Measurements from ENCODE around the gene PFDN5.

PFDN5 gene

DNA sequence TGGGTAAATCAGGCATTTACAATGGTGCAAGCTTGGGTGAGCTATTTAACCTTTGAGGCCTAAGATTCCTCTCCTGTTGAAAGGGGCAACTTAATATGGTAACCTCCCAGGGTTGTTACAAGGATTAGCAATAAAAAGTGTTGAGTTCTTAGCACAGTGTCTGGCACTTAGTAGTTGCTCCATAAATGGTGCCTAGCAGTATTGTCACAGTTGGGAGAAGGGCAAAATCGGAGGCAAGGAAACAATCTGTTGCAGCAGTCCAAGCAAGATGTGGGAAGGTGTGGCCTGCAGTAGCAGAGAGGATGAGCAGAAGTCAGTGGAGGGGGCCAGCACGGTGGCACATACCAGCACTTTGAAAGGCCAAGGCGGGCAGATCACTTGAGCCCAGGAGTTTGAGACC lies 48.1 kb downstream of the PFDN5 start:
- Histone ChIP-seq H3K9me3 (ENCODE audit: control insufficient read depth in 2 of 2, low read length in 2 of 2) (no peaks in the 10 kb centered on the region), H3K27ac (ENCODE audit: low read length) (no peak overlapping the region), H3K27me3 (ENCODE audit: control insufficient read depth in 1 of 2, insufficient read depth in 2 of 2, low read length in 2 of 2) (peaks cover 6% of the 10 kb centered on the region in 2 donors), H3K36me3 (ENCODE audit: control insufficient read depth in 2 of 2, insufficient read depth in 2 of 2, low read length in 2 of 2) (no peaks in the 10 kb centered on the region), H3K4me3 (ENCODE audit: low read length in 2 of 2) (no peak overlapping the region), H3K4me1 (ENCODE audit: control insufficient read depth, insufficient read depth, low read length) (peaks cover 18% of the 10 kb centered on the region), H3K9ac (ENCODE audit: low read length in 2 of 2) (no peak overlapping the region)

DNA sequence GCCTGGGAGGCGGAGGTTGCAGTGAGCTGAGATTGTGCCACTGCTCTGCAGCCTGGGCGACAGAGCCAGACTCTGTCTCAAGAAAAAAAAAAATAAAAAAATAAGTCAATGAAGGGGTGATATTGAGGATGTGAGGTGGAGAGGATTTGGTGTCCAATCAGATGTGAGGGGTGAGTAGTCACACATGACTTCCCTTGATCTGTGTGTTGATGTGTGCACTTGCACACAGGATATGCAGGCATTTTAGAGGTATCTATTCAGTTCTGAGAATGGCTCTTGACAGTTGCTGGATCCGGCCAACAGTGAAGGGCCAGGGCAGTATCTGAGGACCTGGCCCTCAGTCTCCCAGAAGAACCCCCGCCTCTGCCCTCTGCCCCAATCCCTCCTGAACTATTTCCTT lies 48.6 kb downstream of the PFDN5 start:
- Histone ChIP-seq H3K9me3 (ENCODE audit: control insufficient read depth in 2 of 2, low read length in 2 of 2) (no peaks in the 10 kb centered on the region), H3K27me3 (ENCODE audit: control insufficient read depth in 1 of 2, insufficient read depth in 2 of 2, low read length in 2 of 2) (peaks cover 1% of the 10 kb centered on the region in 2 donors), H3K27ac (ENCODE audit: low read length) (peak overlapping the region; percentile 24), H3K36me3 (ENCODE audit: control insufficient read depth in 2 of 2, insufficient read depth in 2 of 2, low read length in 2 of 2) (no peaks in the 10 kb centered on the region), H3K4me3 (ENCODE audit: low read length in 2 of 2) (peak overlapping the region in 1 of 2 donors; percentile 86), H3K9ac (ENCODE audit: low read length in 2 of 2) (peak overlapping the region in 1 of 2 donors; percentile 71), H3K4me1 (ENCODE audit: control insufficient read depth, insufficient read depth, low read length) (peaks cover 18% of the 10 kb centered on the region)

DNA sequence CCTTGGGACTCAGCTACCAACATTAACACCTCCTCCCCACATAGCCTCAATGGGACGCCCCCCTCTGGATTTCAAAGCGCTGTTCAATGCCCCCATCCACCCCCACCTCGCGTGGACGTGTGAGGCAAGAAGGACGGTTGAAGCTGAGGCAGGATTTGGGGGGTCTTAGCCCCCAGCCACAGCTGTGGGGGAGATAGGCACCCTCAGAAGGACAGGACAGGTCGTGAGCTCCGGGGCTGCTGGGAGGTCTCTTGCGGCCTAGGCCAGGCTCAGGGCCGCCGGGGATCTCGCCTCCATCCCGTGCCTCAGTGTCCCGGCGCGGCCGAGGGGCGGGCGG lies 49.1 kb downstream of the PFDN5 start:
- Histone ChIP-seq H3K27ac (ENCODE audit: low read length) (peak overlapping the region; percentile 77), H3K4me3 (ENCODE audit: low read length in 2 of 2) (peak overlapping the region; percentile 60 to 86), H3K4me1 (ENCODE audit: control insufficient read depth, insufficient read depth, low read length) (peaks cover 18% of the 10 kb centered on the region), H3K27me3 (ENCODE audit: control insufficient read depth in 1 of 2, insufficient read depth in 2 of 2, low read length in 2 of 2) (no peaks in the 10 kb centered on the region), H3K9me3 (ENCODE audit: control insufficient read depth in 2 of 2, low read length in 2 of 2) (no peaks in the 10 kb centered on the region), H3K9ac (ENCODE audit: low read length in 2 of 2) (peak overlapping the region; percentile 71 to 72), H3K36me3 (ENCODE audit: control insufficient read depth in 2 of 2, insufficient read depth in 2 of 2, low read length in 2 of 2) (no peaks in the 10 kb centered on the region)

DNA sequence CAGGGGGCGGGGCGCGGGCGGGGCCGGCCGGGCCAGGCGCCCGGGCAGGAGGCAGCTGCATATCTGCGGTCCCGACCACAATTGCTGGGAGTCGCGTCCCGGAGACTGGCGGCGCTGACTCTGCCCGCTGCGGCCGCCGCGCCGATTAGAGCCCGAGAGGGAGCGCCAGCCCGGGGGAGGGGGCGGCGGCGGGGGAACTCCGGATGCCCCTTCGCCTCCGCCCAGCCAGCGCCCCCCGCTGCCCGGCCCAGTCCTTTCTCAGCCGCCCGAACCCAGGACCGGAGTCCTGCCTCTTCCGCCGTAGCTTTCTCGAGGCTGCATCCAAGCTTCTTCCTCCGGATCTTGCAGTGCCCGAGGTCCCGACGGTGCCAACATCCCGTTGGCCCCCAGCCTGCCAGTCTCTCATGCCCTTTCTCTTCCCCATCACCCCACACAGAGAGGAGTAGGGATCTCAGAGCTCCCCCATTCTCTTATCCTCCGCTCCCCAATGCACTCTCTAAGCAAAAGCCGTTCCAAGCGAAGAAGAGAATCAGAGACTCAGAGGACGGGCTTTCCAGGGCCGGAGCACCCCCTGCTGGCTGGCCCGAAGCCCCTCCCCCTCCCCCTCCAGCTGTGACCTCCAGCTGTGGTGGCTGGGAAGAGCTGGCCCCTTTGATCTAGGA lies 49.6 kb downstream of the PFDN5 start:
- Histone ChIP-seq H3K4me3 (ENCODE audit: low read length in 2 of 2) (peak overlapping the region; percentile 86), H3K4me1 (ENCODE audit: control insufficient read depth, insufficient read depth, low read length) (peaks cover 18% of the 10 kb centered on the region), H3K27me3 (ENCODE audit: control insufficient read depth in 1 of 2, insufficient read depth in 2 of 2, low read length in 2 of 2) (no peaks in the 10 kb centered on the region), H3K36me3 (ENCODE audit: control insufficient read depth in 2 of 2, insufficient read depth in 2 of 2, low read length in 2 of 2) (no peaks in the 10 kb centered on the region), H3K9ac (ENCODE audit: low read length in 2 of 2) (peak overlapping the region; percentile 75 to 84), H3K9me3 (ENCODE audit: control insufficient read depth in 2 of 2, low read length in 2 of 2) (no peaks in the 10 kb centered on the region), H3K27ac (ENCODE audit: low read length) (peak overlapping the region; percentile 77)

DNA sequence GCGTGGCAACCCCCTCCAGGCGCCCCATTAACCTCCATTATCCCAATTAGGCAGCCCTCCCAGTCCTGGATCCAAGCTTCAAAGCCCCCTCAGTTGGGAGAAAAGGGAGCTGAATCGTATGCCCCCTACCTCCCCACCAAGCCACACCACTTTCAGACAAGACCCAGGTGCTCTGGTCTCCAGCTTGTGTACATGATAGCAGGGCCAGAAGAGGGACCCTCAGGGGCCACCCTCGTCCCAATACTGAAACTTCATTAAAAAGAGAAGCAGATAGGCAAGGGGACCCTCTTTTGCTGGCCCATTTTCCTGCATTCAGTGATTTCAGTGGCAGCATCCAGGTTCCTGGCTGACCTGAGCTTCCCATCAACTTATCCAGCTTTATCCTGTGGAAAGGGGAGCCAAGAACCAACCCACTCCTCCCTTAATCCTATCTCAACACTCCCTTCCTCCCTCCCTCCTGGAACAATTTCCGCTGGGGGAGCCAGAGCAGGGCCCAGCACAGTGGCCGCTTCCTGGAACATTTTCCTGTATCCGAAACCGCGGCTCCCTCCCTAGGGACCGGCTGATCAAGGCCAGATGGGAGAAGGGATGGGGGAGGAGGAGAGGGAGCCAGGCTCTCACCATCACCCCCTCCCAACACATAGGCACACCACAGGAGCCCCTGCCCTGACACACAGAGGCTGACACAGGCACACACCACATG lies 50.3 kb downstream of the PFDN5 start:
- no peaks in the 10 kb centered on the region for H3K9me3 ChIP-seq (ENCODE audit: control insufficient read depth in 2 of 2, low read length in 2 of 2)
- peak overlapping the region in 1 of 2 donors; percentile 86 for H3K4me3 ChIP-seq (ENCODE audit: low read length in 2 of 2)
- H3K27ac ChIP-seq (ENCODE audit: low read length) = peak overlapping the region; percentile 77
- H3K9ac ChIP-seq (ENCODE audit: low read length in 2 of 2) = peak overlapping the region; percentile 29 to 75
- no peaks in the 10 kb centered on the region for H3K27me3 ChIP-seq (ENCODE audit: control insufficient read depth in 1 of 2, insufficient read depth in 2 of 2, low read length in 2 of 2)
- H3K4me1 ChIP-seq (ENCODE audit: control insufficient read depth, insufficient read depth, low read length) = peaks cover 18% of the 10 kb centered on the region
- H3K36me3 ChIP-seq (ENCODE audit: control insufficient read depth in 2 of 2, insufficient read depth in 2 of 2, low read length in 2 of 2) = no peaks in the 10 kb centered on the region

DNA sequence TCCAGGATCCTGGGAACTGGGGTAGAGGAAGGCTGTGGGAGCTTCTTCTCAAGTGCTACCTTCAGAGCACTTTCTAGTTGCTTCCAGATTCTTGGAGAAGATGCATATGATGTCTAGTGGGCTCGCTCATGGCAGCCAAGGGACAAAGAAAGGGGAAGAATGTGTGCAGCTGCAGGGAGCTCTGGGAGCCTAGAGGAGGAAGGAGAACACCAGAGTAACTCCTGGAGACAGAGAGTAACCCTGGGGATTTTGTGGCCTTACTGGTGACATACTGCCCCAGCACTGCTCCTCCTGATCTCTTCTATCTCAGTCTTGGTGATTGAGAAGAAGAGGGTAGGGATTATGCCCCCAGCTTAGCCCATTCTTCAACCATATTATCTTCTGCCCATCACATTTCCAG lies 51.1 kb downstream of the PFDN5 start:
- H3K9ac ChIP-seq (ENCODE audit: low read length in 2 of 2) = no peak overlapping the region
- no peaks in the 10 kb centered on the region for H3K36me3 ChIP-seq (ENCODE audit: control insufficient read depth in 2 of 2, insufficient read depth in 2 of 2, low read length in 2 of 2)
- H3K27ac ChIP-seq (ENCODE audit: low read length) = no peak overlapping the region
- H3K9me3 ChIP-seq (ENCODE audit: control insufficient read depth in 2 of 2, low read length in 2 of 2) = no peaks in the 10 kb centered on the region
- no peak overlapping the region for H3K4me3 ChIP-seq (ENCODE audit: low read length in 2 of 2)
- H3K4me1 ChIP-seq (ENCODE audit: control insufficient read depth, insufficient read depth, low read length) = peaks cover 18% of the 10 kb centered on the region
- no peaks in the 10 kb centered on the region for H3K27me3 ChIP-seq (ENCODE audit: control insufficient read depth in 1 of 2, insufficient read depth in 2 of 2, low read length in 2 of 2)

DNA sequence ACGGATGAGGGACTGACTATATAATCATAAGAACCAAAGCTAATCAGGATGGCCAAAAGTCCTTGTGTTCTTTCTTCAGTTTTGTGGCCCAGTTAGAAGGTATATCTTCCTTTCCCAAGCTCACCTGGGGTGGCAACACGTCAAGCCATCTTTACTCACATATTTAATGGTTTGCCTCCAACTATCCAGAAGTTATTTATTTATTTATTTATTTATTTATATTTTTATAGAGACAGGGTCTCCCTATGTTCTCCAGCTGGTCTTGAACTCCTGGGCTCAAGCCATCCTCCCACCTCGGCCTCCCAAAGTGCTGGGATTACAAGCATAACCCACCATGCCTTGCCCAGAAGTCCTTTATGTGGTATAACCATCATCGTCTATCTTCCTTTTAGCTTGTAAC lies 52.6 kb downstream of the PFDN5 start:
- Histone ChIP-seq H3K4me1 (ENCODE audit: control insufficient read depth, insufficient read depth, low read length) (peaks cover 18% of the 10 kb centered on the region), H3K36me3 (ENCODE audit: control insufficient read depth in 2 of 2, insufficient read depth in 2 of 2, low read length in 2 of 2) (no peaks in the 10 kb centered on the region), H3K9ac (ENCODE audit: low read length in 2 of 2) (no peak overlapping the region), H3K4me3 (ENCODE audit: low read length in 2 of 2) (no peak overlapping the region), H3K9me3 (ENCODE audit: control insufficient read depth in 2 of 2, low read length in 2 of 2) (no peaks in the 10 kb centered on the region), H3K27ac (ENCODE audit: low read length) (no peak overlapping the region), H3K27me3 (ENCODE audit: control insufficient read depth in 1 of 2, insufficient read depth in 2 of 2, low read length in 2 of 2) (no peaks in the 10 kb centered on the region)
